Tibial artery (tissue), 4 donors: ENCODE results near the gene CCT5.

Source experiments
- DNase-seq, 2 donors: peaks; one replicate each; pipeline ENCODE4 v3.0.0-alpha.2; 2019
- H3K27ac ChIP-seq, 2 donors: fragments of 200-600 bp; sonication (generic) in 1 of 2; 1 replicate in 1 of 2; 2 replicates in 1 of 2; pipeline ENCODE4 v1.5.1; 2018 to 2019; ENCODE audit warnings: mild to moderate bottlenecking in 1 of 2
- H3K27me3 ChIP-seq, 2 donors: fragments of 200-600 bp; sonication (generic) in 1 of 2; one replicate each; pipeline versions ENCODE4 v1.5.1 to v1.6.0; 2016 to 2019
- H3K36me3 ChIP-seq, 3 donors: fragments of 200-600 bp; sonication (generic) in 2 of 3; one replicate each; pipeline ENCODE4 v1.5.1; 2016 to 2019; ENCODE audit warnings: mild to moderate bottlenecking in 2 of 3
- H3K4me1 ChIP-seq, 4 donors: fragments of 200-600 bp; sonication (generic) in 2 of 4; 1 replicate in 3 of 4; 2 replicates in 1 of 4; pipeline ENCODE4 v1.5.1; 2016 to 2019
- H3K4me3 ChIP-seq, 2 donors: fragments of 200-600 bp; sonication (generic) in 1 of 2; 1 replicate in 1 of 2; 2 replicates in 1 of 2; pipeline ENCODE4 v1.5.1; 2018 to 2019; ENCODE audit warnings: mild to moderate bottlenecking in 2 of 2
- H3K9me3 ChIP-seq, 3 donors: fragments of 200-600 bp; sonication (generic) in 1 of 3; one replicate each; pipeline ENCODE4 v1.5.1; 2016 to 2019
- intact Hi-C: fragments of 100-400 bp; cut with DNase I; formaldehyde crosslinking; loops from one replicate; pipeline ENCODE4 v1.15.0; 2023; ENCODE audit warnings: low total_unique reads
- TF ChIP-seq, protein P1 (sequence below), 2 experiments: fragments of 200-600 bp in 1 of 2; fragments of 450-650 bp in 1 of 2; IDR thresholded peaks; one replicate each; pipeline ENCODE4 v1.5.1; 2017 to 2019; ENCODE audit warnings: antibody characterized with exemption in 2 of 2, mild to moderate bottlenecking in 1 of 2, moderate library complexity in 1 of 2

CCT5 gene

DNA sequence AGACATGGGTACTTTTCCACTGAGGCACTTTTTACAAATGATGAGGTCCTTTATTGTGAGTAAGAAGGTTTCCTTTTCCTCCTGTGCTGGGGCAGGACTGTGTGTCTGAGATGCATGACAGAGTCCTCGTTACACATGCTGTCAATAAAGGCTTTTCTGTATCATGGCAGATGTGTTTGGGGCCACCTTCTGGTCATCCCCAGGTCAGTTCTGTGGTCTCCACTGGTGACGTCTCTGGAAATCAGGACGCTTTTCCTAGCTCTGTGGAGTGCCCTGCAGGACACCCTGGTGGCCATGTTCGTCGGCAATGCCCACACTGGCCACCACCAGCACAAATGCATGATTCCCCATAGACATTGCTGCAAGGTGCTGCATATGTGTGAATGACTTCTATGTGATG, 54.9 kb downstream of the CCT5 start:
- Histone ChIP-seq H3K27me3 (no peaks in the 10 kb centered on the region), H3K9me3 (no peaks in the 10 kb centered on the region), H3K27ac (no peak overlapping the region), H3K4me3 (no peak overlapping the region), H3K4me1 (peaks cover 0 to 19% (median 5%) of the 10 kb centered on the region in 4 donors), H3K36me3 (no peaks in the 10 kb centered on the region)
- DNase-seq = no peak
- TF ChIP-seq, protein P1, sequence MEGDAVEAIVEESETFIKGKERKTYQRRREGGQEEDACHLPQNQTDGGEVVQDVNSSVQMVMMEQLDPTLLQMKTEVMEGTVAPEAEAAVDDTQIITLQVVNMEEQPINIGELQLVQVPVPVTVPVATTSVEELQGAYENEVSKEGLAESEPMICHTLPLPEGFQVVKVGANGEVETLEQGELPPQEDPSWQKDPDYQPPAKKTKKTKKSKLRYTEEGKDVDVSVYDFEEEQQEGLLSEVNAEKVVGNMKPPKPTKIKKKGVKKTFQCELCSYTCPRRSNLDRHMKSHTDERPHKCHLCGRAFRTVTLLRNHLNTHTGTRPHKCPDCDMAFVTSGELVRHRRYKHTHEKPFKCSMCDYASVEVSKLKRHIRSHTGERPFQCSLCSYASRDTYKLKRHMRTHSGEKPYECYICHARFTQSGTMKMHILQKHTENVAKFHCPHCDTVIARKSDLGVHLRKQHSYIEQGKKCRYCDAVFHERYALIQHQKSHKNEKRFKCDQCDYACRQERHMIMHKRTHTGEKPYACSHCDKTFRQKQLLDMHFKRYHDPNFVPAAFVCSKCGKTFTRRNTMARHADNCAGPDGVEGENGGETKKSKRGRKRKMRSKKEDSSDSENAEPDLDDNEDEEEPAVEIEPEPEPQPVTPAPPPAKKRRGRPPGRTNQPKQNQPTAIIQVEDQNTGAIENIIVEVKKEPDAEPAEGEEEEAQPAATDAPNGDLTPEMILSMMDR (IDR thresholded peaks at IDR 0.05) = no peak
- intact Hi-C loops = no loop called here

DNA sequence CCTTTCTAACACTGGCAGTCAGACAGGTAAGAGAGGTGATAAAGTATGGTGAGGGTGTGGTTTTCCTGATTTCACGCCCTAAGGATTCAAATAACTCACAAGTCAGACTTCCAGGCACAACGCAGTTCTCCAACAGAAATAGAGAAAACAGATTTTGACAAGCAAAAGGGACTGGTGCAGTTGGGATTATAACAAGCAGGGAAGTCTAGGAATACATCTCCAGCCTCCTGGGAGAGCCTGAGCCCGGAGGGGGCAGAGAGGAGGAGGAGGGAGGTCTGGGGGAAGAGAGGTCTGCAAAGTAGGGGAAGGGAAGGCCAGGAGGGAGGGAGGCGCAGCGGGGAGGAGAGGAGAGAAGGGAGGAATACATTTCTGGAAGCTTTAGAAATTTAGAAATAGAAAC, 56.0 kb downstream of the CCT5 start:
- no peak for DNase-seq
- no peaks in the 10 kb centered on the region for H3K27me3 ChIP-seq
- H3K27ac ChIP-seq = no peak overlapping the region
- no peaks in the 10 kb centered on the region for H3K36me3 ChIP-seq
- H3K4me1 ChIP-seq = peaks cover 0 to 19% (median 5%) of the 10 kb centered on the region in 4 donors
- TF ChIP-seq, protein P1 (IDR thresholded peaks at IDR 0.05) = no peak
- H3K9me3 ChIP-seq = no peaks in the 10 kb centered on the region
- H3K4me3 ChIP-seq = peak overlapping the region in 1 of 2 donors; percentile 70
- intact Hi-C loops = no loop called here

DNA sequence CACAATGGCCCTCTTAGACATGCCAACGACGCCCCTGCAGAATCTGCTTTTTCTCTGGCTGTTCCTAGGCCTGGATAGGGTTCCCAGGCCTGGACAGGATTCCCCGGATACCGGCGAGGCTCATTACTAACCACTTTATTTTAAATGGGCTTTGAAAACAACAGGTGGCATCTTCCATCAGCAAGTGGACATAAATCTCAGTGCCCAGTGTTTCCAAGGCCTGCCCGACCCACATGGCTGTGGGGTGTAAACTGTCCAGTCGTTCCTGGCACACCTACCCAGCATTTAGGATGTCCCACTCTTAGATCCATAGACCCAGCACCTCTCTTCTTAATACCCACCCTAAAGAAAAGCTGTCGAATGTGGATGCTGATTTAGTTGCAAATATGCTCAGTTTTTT, 56.7 kb downstream of the CCT5 start:
- H3K4me1 ChIP-seq = peaks cover 0 to 19% (median 5%) of the 10 kb centered on the region in 4 donors
- H3K36me3 ChIP-seq = no peaks in the 10 kb centered on the region
- peak overlapping the region; percentile 70 to 76 for H3K4me3 ChIP-seq
- peak overlapping the region; percentile 81 to 93 for H3K27ac ChIP-seq
- intact Hi-C loops = no loop called here
- TF ChIP-seq, protein P1 (IDR thresholded peaks at IDR 0.05) = no peak
- DNase-seq = no peak
- no peaks in the 10 kb centered on the region for H3K9me3 ChIP-seq
- H3K27me3 ChIP-seq = no peaks in the 10 kb centered on the region

DNA sequence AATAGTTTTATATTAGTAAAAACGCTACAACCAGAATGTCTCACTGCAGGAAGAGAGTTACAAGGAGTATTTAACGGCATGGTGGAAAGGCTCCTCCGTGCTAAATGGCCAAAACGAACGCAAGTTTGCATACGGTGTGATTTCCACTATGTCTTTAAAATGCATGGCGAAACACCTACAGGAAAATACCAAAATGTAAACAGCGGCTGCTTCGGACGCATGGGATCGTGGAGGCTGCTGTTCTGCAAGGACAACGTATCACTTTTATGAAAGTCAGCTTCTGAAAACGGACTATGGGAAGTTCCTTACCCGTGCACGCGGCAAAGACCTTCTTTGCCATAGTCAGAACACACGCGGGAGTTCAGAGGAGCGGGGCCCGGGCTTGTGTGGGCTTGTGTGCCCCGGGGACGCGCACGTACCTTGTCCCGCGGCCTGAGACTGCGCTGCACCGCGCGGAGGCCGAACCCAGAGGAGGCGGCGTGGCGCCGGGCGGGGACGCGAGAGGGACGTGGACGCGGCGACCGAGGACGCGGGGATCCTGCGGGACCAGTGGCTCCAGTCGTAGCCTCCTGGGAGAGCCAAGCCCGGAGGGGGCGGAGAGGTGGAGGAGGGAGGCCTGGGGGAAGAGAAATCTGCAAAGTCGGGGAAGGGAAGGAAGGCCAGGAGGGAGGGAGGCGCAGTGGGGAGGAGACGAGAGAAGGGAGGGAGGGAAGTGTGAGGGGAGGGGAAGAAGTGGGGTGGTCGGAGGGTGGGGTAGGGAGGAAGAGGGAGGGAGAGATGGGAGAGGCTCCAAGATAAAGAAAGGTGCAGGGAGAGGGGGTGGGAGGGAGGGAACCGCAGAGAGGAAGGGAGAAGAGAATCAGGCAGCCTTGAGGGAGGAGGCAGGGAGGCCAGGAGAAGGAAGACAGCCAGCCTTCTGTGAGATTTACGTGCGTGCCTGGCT, 57.4 kb downstream of the CCT5 start, which contains the start of gene CMBL:
Gene CMBL (minus strand): TSS at position 697 of the 943 bp plus-strand sequence. CDS start 17,140 bp downstream, outside the sequence.
- peak within 1 kb of the TSS; percentile 70 to 76 for H3K4me3 ChIP-seq
- peak within 1 kb of the TSS; percentile 81 to 93 for H3K27ac ChIP-seq
- peak; percentile 45 to 75 for DNase-seq
- H3K9me3 ChIP-seq = no peaks in the 10 kb centered on the region
- peaks cover 0 to 14% (median 4%) of the 10 kb centered on the region in 4 donors for H3K4me1 ChIP-seq
- no peaks in the 10 kb centered on the region for H3K27me3 ChIP-seq
- TF ChIP-seq, protein P1 (IDR thresholded peaks at IDR 0.05) = no peak
- intact Hi-C loops = no loop called here
- H3K36me3 ChIP-seq = no peaks in the 10 kb centered on the region

DNA sequence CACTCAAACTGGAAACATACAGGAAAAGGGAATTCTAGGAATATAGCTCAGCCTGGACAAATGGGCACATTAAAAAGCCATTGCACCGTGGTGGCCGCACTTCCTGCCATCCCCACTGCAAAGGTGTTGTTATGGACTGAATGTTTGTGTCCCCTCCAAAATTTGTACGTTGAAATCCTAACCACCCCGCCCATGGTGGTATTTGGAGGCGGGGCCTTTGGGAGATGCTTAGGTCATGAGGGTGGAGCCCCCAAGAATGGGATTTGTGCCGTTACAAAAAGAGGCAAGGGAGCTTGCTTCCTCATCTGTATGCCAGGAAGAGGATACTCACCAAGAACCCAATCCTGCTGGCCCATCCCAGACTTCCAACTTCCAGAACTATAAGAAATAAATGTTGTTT, 58.8 kb downstream of the CCT5 start:
- no peaks in the 10 kb centered on the region for H3K9me3 ChIP-seq
- no peak overlapping the region for H3K4me3 ChIP-seq
- H3K4me1 ChIP-seq = peaks cover 0 to 14% (median 4%) of the 10 kb centered on the region in 4 donors
- no peaks in the 10 kb centered on the region for H3K36me3 ChIP-seq
- intact Hi-C loops = no loop called here
- TF ChIP-seq, protein P1 (IDR thresholded peaks at IDR 0.05) = no peak
- no peak for DNase-seq
- no peak overlapping the region for H3K27ac ChIP-seq
- H3K27me3 ChIP-seq = no peaks in the 10 kb centered on the region
